ENCODE results near the gene SUGCT. TPM values are rescaled to one million over a fixed set of nuclear protein-coding genes. Genes with fewer than 3 reads are reported as not detected.

Gene SUGCT
- polyA plus RNA-seq, 1 experiment = 12.5 TPM

- CTCF ChIA-PET = no interaction called here
- H3K9me3 ChIP-seq (ENCODE audit: control insufficient read depth, insufficient read depth, low read length) = no peaks in the 10 kb centered on the region
- POLR2A ChIA-PET = no interaction called here
- no peak for TF ChIP-seq CTCF (IDR thresholded peaks at IDR 0.05; ENCODE audit: low read depth, low read length)
- no peaks in the 10 kb centered on the region for H3K27me3 ChIP-seq (ENCODE audit: control insufficient read depth, insufficient read depth, low read length)
- H3K27ac ChIP-seq (ENCODE audit: low read depth, low read length) = no peak overlapping the region
- no peak for DNase-seq (ENCODE audit: low read depth, low spot score)
- no peak overlapping the region for H3K4me3 ChIP-seq (ENCODE audit: low read depth, low read length)
These were observed 258.9 kb downstream of the SUGCT start for GRCh38 chr7:40393660-40394059.

- Histone ChIP-seq H3K27me3 (ENCODE audit: control insufficient read depth, insufficient read depth, low read length) (no peaks in the 10 kb centered on the region), H3K4me3 (ENCODE audit: low read depth, low read length) (no peak overlapping the region), H3K27ac (ENCODE audit: low read depth, low read length) (no peak overlapping the region), H3K9me3 (ENCODE audit: control insufficient read depth, insufficient read depth, low read length) (no peaks in the 10 kb centered on the region)
- POLR2A ChIA-PET = no interaction called here
- TF ChIP-seq CTCF (IDR thresholded peaks at IDR 0.05; ENCODE audit: low read depth, low read length) = no peak
- no peak for DNase-seq (ENCODE audit: low read depth, low spot score)
- CTCF ChIA-PET = no interaction called here
These were observed 259.6 kb downstream of the SUGCT start for GRCh38 chr7:40394400-40394799.

- H3K4me3 ChIP-seq (ENCODE audit: low read depth, low read length) = no peak overlapping the region
- no peaks in the 10 kb centered on the region for H3K9me3 ChIP-seq (ENCODE audit: control insufficient read depth, insufficient read depth, low read length)
- POLR2A ChIA-PET = no interaction called here
- no peak for DNase-seq (ENCODE audit: low read depth, low spot score)
- no peaks in the 10 kb centered on the region for H3K27me3 ChIP-seq (ENCODE audit: control insufficient read depth, insufficient read depth, low read length)
- TF ChIP-seq CTCF (IDR thresholded peaks at IDR 0.05; ENCODE audit: low read depth, low read length) = no peak
- CTCF ChIA-PET = interaction anchor here (0.6 kb wide), 1 partner anchor 106 kb away, joined by 3 read pairs; no protein-coding TSS in a partner anchor
- no peak overlapping the region for H3K27ac ChIP-seq (ENCODE audit: low read depth, low read length)
These were observed 265.7 kb downstream of the SUGCT start for GRCh38 chr7:40400525-40400924.

GRCh38 chr7:40401406-40401805 lies 266.6 kb downstream of the SUGCT start:
- no peak overlapping the region for H3K4me3 ChIP-seq (ENCODE audit: low read depth, low read length)
- H3K9me3 ChIP-seq (ENCODE audit: control insufficient read depth, insufficient read depth, low read length) = no peaks in the 10 kb centered on the region
- H3K27me3 ChIP-seq (ENCODE audit: control insufficient read depth, insufficient read depth, low read length) = no peaks in the 10 kb centered on the region
- no peak for TF ChIP-seq CTCF (IDR thresholded peaks at IDR 0.05; ENCODE audit: low read depth, low read length)
- CTCF ChIA-PET = interaction anchor here (0.6 kb wide), 1 partner anchor 105 kb away, joined by 3 read pairs; no protein-coding TSS in a partner anchor
- no peak overlapping the region for H3K27ac ChIP-seq (ENCODE audit: low read depth, low read length)
- no peak for DNase-seq (ENCODE audit: low read depth, low spot score)
- POLR2A ChIA-PET = no interaction called here

GRCh38 chr7:40402661-40403060 lies 267.9 kb downstream of the SUGCT start:
- no peak for TF ChIP-seq CTCF (IDR thresholded peaks at IDR 0.05; ENCODE audit: low read depth, low read length)
- Histone ChIP-seq H3K27ac (ENCODE audit: low read depth, low read length) (no peak overlapping the region), H3K27me3 (ENCODE audit: control insufficient read depth, insufficient read depth, low read length) (no peaks in the 10 kb centered on the region), H3K9me3 (ENCODE audit: control insufficient read depth, insufficient read depth, low read length) (no peaks in the 10 kb centered on the region), H3K4me3 (ENCODE audit: low read depth, low read length) (no peak overlapping the region)
- ChIA-PET CTCF (interaction anchor here (0.7 kb wide), 1 partner anchor 393 kb away, joined by 3 read pairs; no protein-coding TSS in a partner anchor), POLR2A (no interaction called here)
- DNase-seq (ENCODE audit: low read depth, low spot score) = no peak

Measured in AG04450 (cell line).